ENCODE measurements around the gene OR6M1.

GRCh38 chr11:123760894-123761293, 45.3 kb downstream of the OR6M1 start:
- TF ChIP-seq EZH2phosphoT487 (IDR thresholded peaks at IDR 0.05; ENCODE audit: low read length) (no peak), CTCF (IDR thresholded peaks at IDR 0.05; ENCODE audit: low read length) (no peak)

All from MM.1S (cell line).